Right renal cortex interstitium (tissue), 3 donors: Measurements from ENCODE around the gene MUC13. TPM values are rescaled to one million over a fixed set of nuclear protein-coding genes. Genes with fewer than 3 reads are reported as not detected.

Source experiments
- DNase-seq, 3 donors: peaks; one replicate each; pipeline ENCODE4 v3.0.0-alpha.2; 2013; ENCODE audit warnings: low read depth in 3 of 3, low spot score in 2 of 3
- polyA plus RNA-seq, 3 donors: library from polyadenylated mRNA; unstranded; fragments of 120-200 nt; gene quantifications; one replicate each; pipeline ENCODE4 v1.2.1, GENCODE V29; 2013; ENCODE audit not compliant: insufficient read length in 3 of 3

The MUC13 gene
- polyA plus RNA-seq, 3 donors: not detected

DNA sequence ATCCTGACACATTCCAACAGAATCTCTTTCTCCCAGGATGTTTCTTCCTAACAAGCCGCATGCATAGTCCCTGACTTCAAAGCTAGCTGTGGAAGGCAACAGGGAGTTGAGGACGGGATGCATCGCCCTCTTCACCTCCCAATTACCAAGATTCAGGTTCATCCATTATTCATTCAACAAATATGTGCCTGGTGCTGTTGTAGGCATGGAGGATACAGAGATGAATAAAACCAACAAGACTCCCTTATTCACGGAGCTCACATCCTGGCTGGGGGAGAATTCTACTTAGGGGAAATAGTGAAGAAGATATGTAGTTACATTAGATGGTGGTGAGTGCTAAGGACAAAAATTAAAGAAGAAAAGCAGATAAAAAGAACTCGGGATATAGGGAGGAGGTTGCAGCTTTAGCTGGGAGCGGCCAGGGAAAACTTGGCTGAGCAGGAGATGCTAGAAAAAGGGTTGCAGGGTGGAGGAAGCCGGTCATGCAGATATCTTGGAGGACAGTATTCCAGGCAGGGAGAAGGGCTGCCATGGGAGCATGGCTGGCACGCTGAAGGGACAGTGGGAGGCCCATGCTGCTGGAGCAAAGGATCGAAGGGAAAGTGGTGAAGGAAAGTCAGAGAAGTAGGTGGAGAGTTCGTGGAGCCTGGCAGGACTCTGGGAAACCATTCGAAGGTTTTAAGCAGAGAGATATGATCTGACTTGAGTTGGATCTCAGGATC is 52.4 kb downstream of the MUC13 start:
- DNase-seq: no peak

DNA sequence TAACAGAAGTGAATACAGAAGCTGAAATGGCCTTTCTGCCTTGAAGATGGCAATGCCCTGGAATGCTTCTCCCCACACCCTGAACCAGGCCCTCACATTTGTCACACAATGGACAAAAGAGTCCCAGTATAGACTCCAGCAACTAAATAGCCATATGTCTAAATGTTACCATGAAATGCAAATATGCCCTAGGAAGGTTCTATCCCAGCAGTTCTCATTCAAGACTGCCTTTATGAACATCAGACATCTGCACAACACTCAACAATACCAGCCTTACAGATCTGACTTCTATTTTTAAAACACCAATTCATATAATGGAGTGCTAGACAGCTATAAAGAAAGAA is 55.2 kb downstream of the MUC13 start:
- DNase-seq: no peak

DNA sequence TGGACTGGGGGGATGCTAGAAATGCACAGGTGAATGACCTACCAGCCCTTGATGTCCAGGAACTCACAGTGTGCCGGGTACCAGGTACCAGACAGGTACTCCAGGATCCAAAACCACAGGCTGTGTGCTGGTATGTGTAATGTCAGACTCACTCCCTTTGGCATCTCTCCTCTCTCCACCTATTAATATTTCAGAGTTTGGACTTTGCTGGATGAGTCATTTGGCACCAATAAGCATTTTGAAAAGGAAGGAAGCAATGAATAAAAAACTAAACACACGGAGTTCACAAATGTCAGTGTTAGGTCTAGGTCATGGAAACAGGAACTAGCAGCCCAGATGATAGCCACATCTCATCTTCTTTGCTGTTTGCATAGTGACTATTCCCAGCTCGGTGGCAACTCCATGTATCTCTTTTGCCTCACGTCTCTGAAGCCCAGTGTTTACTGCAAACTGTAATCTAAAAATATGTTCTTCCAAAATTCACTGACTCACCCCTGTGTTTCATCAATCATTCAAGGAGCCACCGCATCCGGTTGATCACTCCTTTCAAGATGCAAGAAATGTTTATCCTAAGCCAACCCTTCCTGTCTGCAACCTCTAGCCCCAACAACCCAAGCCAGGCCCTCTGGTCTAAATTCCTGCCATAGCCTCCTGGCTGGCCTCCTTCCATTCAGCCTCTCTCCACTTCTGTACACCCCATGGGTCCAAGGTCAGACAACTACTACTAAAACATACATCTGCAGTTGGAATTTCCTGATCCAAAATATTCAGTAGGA is 55.8 kb downstream of the MUC13 start:
- no peak for DNase-seq

GRCh38 chr3:124877674-124878073 is 56.9 kb downstream of the MUC13 start:
- no peak for DNase-seq

- DNase-seq: no peak
Measured at GRCh38 chr3:124876401-124876878, 58.1 kb downstream of the MUC13 start.

GRCh38 chr3:124873226-124873625 is 61.3 kb downstream of the MUC13 start:
- DNase-seq: no peak

- DNase-seq: no peak
Measured at GRCh38 chr3:124867511-124867910, 67.0 kb downstream of the MUC13 start.

- DNase-seq: no peak
Measured at GRCh38 chr3:124862006-124862405, 72.5 kb downstream of the MUC13 start.

DNA sequence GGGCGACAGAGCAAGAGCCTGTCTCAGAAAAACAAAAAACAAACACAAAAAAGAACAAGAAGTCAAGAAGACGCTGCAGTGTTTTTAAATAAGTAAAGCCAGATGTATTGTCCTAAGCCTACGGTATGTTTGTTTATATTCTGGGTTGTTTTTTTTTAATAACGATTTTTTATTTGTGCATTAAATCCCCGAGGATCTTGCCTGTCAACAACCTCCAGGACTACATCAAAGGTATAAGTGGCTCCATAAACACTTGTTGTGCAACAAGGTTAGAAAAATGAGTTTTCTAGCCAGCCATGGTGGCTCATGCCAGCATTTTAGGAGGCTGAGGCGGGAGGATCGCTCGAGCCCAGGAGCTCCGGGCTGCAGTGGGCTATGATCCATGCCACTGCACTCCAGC is 73.5 kb downstream of the MUC13 start:
- DNase-seq: no peak

GRCh38 chr3:124860599-124860998 is 74.0 kb downstream of the MUC13 start:
- no peak for DNase-seq

DNA sequence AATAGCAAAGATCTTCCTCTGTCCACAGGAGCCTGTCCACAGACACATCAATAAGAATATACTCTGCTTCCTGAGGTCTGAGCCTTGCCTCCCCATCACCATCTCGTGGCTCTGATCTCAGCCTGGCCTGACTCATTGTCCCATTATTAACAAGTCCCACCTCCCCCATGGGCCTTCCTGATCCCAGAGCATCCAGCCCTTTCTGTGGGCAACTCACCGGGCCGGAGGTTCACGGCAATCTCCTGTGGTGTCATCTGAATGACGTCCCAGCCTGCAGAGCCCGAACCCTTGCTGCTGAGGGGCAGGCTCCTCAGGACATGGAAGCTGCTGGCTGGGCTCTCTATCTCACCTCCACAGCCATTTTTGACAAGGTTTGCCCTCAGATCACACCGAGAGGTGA is 75.5 kb downstream of the MUC13 start:
- no peak for DNase-seq

- DNase-seq: no peak
Measured at GRCh38 chr3:124858275-124858674, 76.3 kb downstream of the MUC13 start.

- DNase-seq: no peak
Measured at GRCh38 chr3:124856677-124857076, 77.9 kb downstream of the MUC13 start.

Other genes with a start within 250 kb of the MUC13 start
- gene UMPS, start 204.3 kb downstream of the MUC13 start, polyA plus RNA-seq: 10 to 100 TPM; 48.2 to 50.8 (median 48.9) TPM
- gene ITGB5, start 47.4 kb downstream of the MUC13 start, polyA plus RNA-seq: 100 to 1,000 TPM; 102 to 108 (median 108) TPM
- gene HEG1, start 121.2 kb upstream of the MUC13 start, polyA plus RNA-seq: 10 to 100 TPM; 28.0 to 31.0 (median 29.3) TPM